Kidney (tissue), 14 donors: Measurements from ENCODE around the gene AKAIN1. TPM values are rescaled to one million over a fixed set of nuclear protein-coding genes. Genes with fewer than 3 reads are reported as not detected.

Experiments
- DNase-seq, 5 donors: peaks; one replicate each; pipeline ENCODE4 v3.0.0-alpha.2; 2013 to 2020
- FAIRE-seq: peaks from 2 replicates; lab custom pipeline; 2012; peaks lifted over from hg19 to GRCh38; lab: Jason Lieb, UNC
- H3K27ac ChIP-seq, 2 donors: one replicate each; pipeline ENCODE4 v1.7.0; 2013; ENCODE audit warnings: low read depth in 2 of 2, low read length in 2 of 2, inconsistent platforms in 1 of 2
- H3K27me3 ChIP-seq: one replicate; pipeline ENCODE4 v1.7.1; 2013; ENCODE audit warnings: low read length, inconsistent platforms; ENCODE audit not compliant: control insufficient read depth, insufficient read depth
- H3K36me3 ChIP-seq, 3 donors: one replicate each; pipeline versions ENCODE4 v1.7.0 to v1.7.1; 2013; ENCODE audit warnings: low read length in 3 of 3, control low read depth in 1 of 3, inconsistent platforms in 1 of 3; ENCODE audit not compliant: insufficient read depth in 3 of 3, control insufficient read depth in 2 of 3
- H3K4me1 ChIP-seq, 3 donors: one replicate each; pipeline versions ENCODE4 v1.7.0 to v1.7.1; 2013; ENCODE audit warnings: low read length in 3 of 3, inconsistent platforms in 1 of 3, low read depth in 1 of 3; ENCODE audit not compliant: control insufficient read depth in 2 of 3, insufficient read depth in 2 of 3
- H3K4me3 ChIP-seq, 3 donors: one replicate each; pipeline versions ENCODE4 v1.7.0 to v1.8.1; 2013; ENCODE audit warnings: low read length in 3 of 3, control low read depth in 1 of 3, inconsistent platforms in 1 of 3
- H3K9ac ChIP-seq, 3 donors: one replicate each; pipeline versions ENCODE4 v1.7.0 to v1.7.1; 2013; ENCODE audit warnings: low read length in 3 of 3, control low read depth in 1 of 3, inconsistent platforms in 1 of 3
- H3K9me3 ChIP-seq, 3 donors: one replicate each; pipeline versions ENCODE4 v1.7.0 to v1.7.1; 2013; ENCODE audit warnings: low read length in 3 of 3, control low read depth in 1 of 3, inconsistent platforms in 1 of 3; ENCODE audit not compliant: control insufficient read depth in 2 of 3, insufficient read depth in 1 of 3
- CTCF ChIP-seq: IDR thresholded peaks from 3 replicates; pipeline ENCODE4 v1.5.1; 2012; ENCODE audit warnings: mild to moderate bottlenecking, moderate library complexity, borderline replicate concordance; ENCODE audit not compliant: insufficient read depth; ENCODE audit errors: extremely low read depth
- intact Hi-C: fragments of 100-400 bp; cut with DNase I; formaldehyde crosslinking; loops from one replicate; pipeline ENCODE4 v1.11.1; 2022
- polyA plus RNA-seq: library from polyadenylated mRNA; stranded (reverse); fragments of 350-450 nt; fragmentation: Illumina TruSeq; extraction: RNeasy Lipid Tissue Mini Kit (QIAGEN cat#74804); gene quantifications from one replicate; pipeline ENCODE4 v1.2.3, GENCODE V29; 2014; ENCODE audit warnings: low read depth, low replicate concordance; ENCODE audit not compliant: insufficient read depth
- total RNA-seq: library from RNA; stranded (reverse); fragmentation: NEBNext Ultra II Directional; extraction: Animal tissue kit (Norgen Biotek cat#: 25700); gene quantifications from one replicate; pipeline ENCODE4 v1.2.1, GENCODE V29; 2021
- donor health status: control.
- donor health status: control.
- donor health status: control.
- donor health status: control.
- donor health status: control.
- donor health status: DM: yes; HTN: yes; CAD: no.
- donor health status: Normal renal cell carcinoma (clear cell type).

The AKAIN1 gene
- total and polyA plus RNA-seq, 2 donors from 2014 or later = not detected

GRCh38 chr18:5155907-5156287, 41.2 kb downstream of the AKAIN1 start:
- intact Hi-C loops = no loop called here
- FAIRE-seq = no peak

GRCh38 chr18:5155218-5155906, 41.7 kb downstream of the AKAIN1 start:
- intact Hi-C loops = no loop called here
- Histone ChIP-seq H3K36me3 (no peaks in the 10 kb centered on the region), H3K27ac (no peak overlapping the region), H3K9me3 (no peaks in the 10 kb centered on the region), H3K4me1 (no peaks in the 10 kb centered on the region), H3K9ac (no peak overlapping the region), H3K4me3 (no peak overlapping the region), H3K27me3 (no peaks in the 10 kb centered on the region)
- no peak for DNase-seq
- no peak for TF ChIP-seq CTCF
- no peak for FAIRE-seq

More at GRCh38 chr18:5155907-5156287, 41.2 kb downstream of the AKAIN1 start:
- Histone ChIP-seq H3K9ac (no peak overlapping the region), H3K27me3 (no peaks in the 10 kb centered on the region), H3K9me3 (no peaks in the 10 kb centered on the region), H3K27ac (no peak overlapping the region), H3K36me3 (no peaks in the 10 kb centered on the region), H3K4me3 (no peak overlapping the region), H3K4me1 (no peaks in the 10 kb centered on the region)
- no peak for TF ChIP-seq CTCF
- DNase-seq = no peak

- Histone ChIP-seq H3K9me3 (no peaks in the 10 kb centered on the region), H3K9ac (no peak overlapping the region), H3K4me1 (no peaks in the 10 kb centered on the region), H3K36me3 (no peaks in the 10 kb centered on the region), H3K27ac (no peak overlapping the region), H3K4me3 (no peak overlapping the region), H3K27me3 (no peaks in the 10 kb centered on the region)
- DNase-seq (no peak), FAIRE-seq (no peak)
- TF ChIP-seq CTCF = no peak
- intact Hi-C loops = no loop called here
Observed at GRCh38 chr18:5152343-5153020, 44.6 kb downstream of the AKAIN1 start.
